ENCODE results near the gene TMIE. TPM values are rescaled to one million over a fixed set of nuclear protein-coding genes. Genes with fewer than 3 reads are reported as not detected.
"Not testable (repeated sequence)": the region's sequence is repeated elsewhere in the genome, so short reads cannot be mapped to it uniquely, and the experiment has no call there.

Gene TMIE
- total RNA-seq, 1 donor from 2014 or later = 1.7 TPM

- no peak for ATAC-seq
- Histone ChIP-seq H3K9me3 (no peaks in the 10 kb centered on the region), H3K4me1 (peaks cover 41% of the 10 kb centered on the region), H3K4me3 (peak overlapping the region; percentile 23), H3K36me3 (no peaks in the 10 kb centered on the region), H3K27ac (no peak overlapping the region), H3K27me3 (peaks cover 13% of the 10 kb centered on the region)
- peak; percentile 65 for DNase-seq
- no peak for TF ChIP-seq CTCF (IDR thresholded peaks at IDR 0.05)
- intact Hi-C loops (cut with DNase I) = no loop called here
These were observed 420 bp upstream of the TMIE start for GRCh38 chr3:46700772-46701171.

GRCh38 chr3:46702246-46703012 is 1.2 kb downstream of the TMIE start:
- peaks cover 25% of the 10 kb centered on the region for H3K4me1 ChIP-seq
- intact Hi-C loops (cut with DNase I) = no loop called here
- H3K36me3 ChIP-seq = no peaks in the 10 kb centered on the region
- no peak for TF ChIP-seq CTCF (IDR thresholded peaks at IDR 0.05)
- H3K27ac ChIP-seq = no peak overlapping the region
- no peak overlapping the region for H3K4me3 ChIP-seq
- ATAC-seq (no peak), DNase-seq (no peak)
- H3K27me3 ChIP-seq = peaks cover 13% of the 10 kb centered on the region
- H3K9me3 ChIP-seq = no peaks in the 10 kb centered on the region

GRCh38 chr3:46703013-46703520 is 1.9 kb downstream of the TMIE start:
- Histone ChIP-seq H3K27me3 (peaks cover 13% of the 10 kb centered on the region), H3K4me1 (peaks cover 25% of the 10 kb centered on the region), H3K4me3 (no peak overlapping the region), H3K9me3 (no peaks in the 10 kb centered on the region), H3K36me3 (no peaks in the 10 kb centered on the region), H3K27ac (no peak overlapping the region)
- TF ChIP-seq CTCF (IDR thresholded peaks at IDR 0.05) = no peak
- no peak for ATAC-seq
- intact Hi-C loops (cut with DNase I) = no loop called here
- no peak for DNase-seq

GRCh38 chr3:46704346-46704745 is 3.2 kb downstream of the TMIE start:
- H3K27ac ChIP-seq; H3K36me3 ChIP-seq; H3K4me3 ChIP-seq; ATAC-seq; intact Hi-C loops (cut with DNase I); H3K9me3 ChIP-seq: not testable (repeated sequence)
- peaks cover 21% of the 10 kb centered on the region for H3K4me1 ChIP-seq
- DNase-seq = peak; percentile 35
- peaks cover 13% of the 10 kb centered on the region for H3K27me3 ChIP-seq

- Histone ChIP-seq H3K9me3 (no peaks in the 10 kb centered on the region), H3K27ac (no peak overlapping the region), H3K27me3 (peaks cover 13% of the 10 kb centered on the region), H3K36me3 (no peaks in the 10 kb centered on the region), H3K4me1 (peaks cover 13% of the 10 kb centered on the region), H3K4me3 (no peak overlapping the region)
- ATAC-seq (peak; percentile 89), DNase-seq (peak; percentile 80)
- TF ChIP-seq CTCF (IDR thresholded peaks at IDR 0.05) = peak; percentile 98
- intact Hi-C loops (cut with DNase I) = loop anchor here (5.0 kb wide), 1 partner anchor 192 kb away; no protein-coding TSS in a partner anchor
These were observed 3.9 kb downstream of the TMIE start for GRCh38 chr3:46705022-46705530.

All from upper lobe of right lung (tissue), 1 donor.